Body of pancreas (tissue), 4 donors: ENCODE measurements around the gene RHCE.
"Not testable (repeated sequence)": the region's sequence is repeated elsewhere in the genome, so short reads cannot be mapped to it uniquely, and the experiment has no call there.

Experiments used
- CTCF ChIP-seq, 7 experiments: fragments of 450-650 bp in 4 of 7; fragments of 200-600 bp in 3 of 7; sonication (generic) in 3 of 7; IDR thresholded peaks; one replicate each; pipeline ENCODE4 v1.5.1; 2016 to 2019; ENCODE audit warnings: antibody characterized with exemption in 7 of 7
- POLR2A ChIP-seq, 3 donors: fragments of 450-650 bp; IDR thresholded peaks; one replicate each; pipeline ENCODE4 v1.6.1; 2016; ENCODE audit warnings: antibody characterized with exemption in 3 of 3, mild to moderate bottlenecking in 2 of 3

DNA sequence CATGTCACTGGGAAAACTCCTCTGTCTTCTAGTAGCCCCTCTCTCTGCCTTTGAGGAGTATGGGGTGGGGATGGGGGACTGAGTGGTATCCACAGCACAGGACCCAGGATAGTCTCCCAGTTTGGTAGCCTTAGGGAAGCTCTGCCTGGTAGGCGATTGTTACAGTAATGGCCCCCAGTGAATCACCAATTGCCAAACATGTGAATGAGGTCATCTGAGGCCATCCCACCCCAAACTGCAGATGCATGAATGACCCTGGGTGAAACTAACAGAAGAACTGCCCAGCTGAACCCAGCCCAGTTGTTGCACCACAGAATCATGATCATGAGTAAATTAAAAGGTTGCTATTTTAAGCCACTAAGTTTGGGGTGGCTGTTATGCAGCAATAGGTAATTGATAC is 6.0 kb downstream of the RHCE start:
- TF ChIP-seq CTCF, POLR2A (IDR thresholded peaks at IDR 0.05): not testable (repeated sequence)
